HG02759 (cell line): ENCODE data around the gene KCTD10.
"Not testable (repeated sequence)": the region's sequence is repeated elsewhere in the genome, so short reads cannot be mapped to it uniquely, and the experiment has no call there.

Source experiments
- ATAC-seq: cut with Tn5 transposase; IDR thresholded peaks from one replicate; pipeline ENCODE4 v1.9.1; 2021; ENCODE audit warnings: mild to moderate bottlenecking, moderate library complexity; ENCODE audit not compliant: unreplicated experiment

Gene KCTD10

GRCh38 chr12:109450980-109451379 is 26.1 kb downstream of the KCTD10 start:
- no peak for ATAC-seq

- ATAC-seq = no peak
Measured at GRCh38 chr12:109449845-109450532, 27.1 kb downstream of the KCTD10 start.

GRCh38 chr12:109448707-109449390 is 28.3 kb downstream of the KCTD10 start:
- ATAC-seq = no peak

- no peak for ATAC-seq
Measured at GRCh38 chr12:109448272-109448671, 28.8 kb downstream of the KCTD10 start.

- no peak for ATAC-seq
Measured at GRCh38 chr12:109447482-109447881, 29.6 kb downstream of the KCTD10 start.

GRCh38 chr12:109446869-109447268 is 30.2 kb downstream of the KCTD10 start:
- no peak for ATAC-seq

- no peak for ATAC-seq
Measured at GRCh38 chr12:109445191-109445609, 31.9 kb downstream of the KCTD10 start.

- ATAC-seq = no peak
Measured at GRCh38 chr12:109444259-109444658, 32.8 kb downstream of the KCTD10 start.

GRCh38 chr12:109443794-109444193 is 33.3 kb downstream of the KCTD10 start:
- no peak for ATAC-seq

GRCh38 chr12:109440851-109441490 is 36.1 kb downstream of the KCTD10 start:
- no peak for ATAC-seq

- ATAC-seq = not testable (repeated sequence)
Measured at GRCh38 chr12:109439951-109440350, 37.1 kb downstream of the KCTD10 start.

- ATAC-seq = no peak
Measured at GRCh38 chr12:109439181-109439580, 37.9 kb downstream of the KCTD10 start.

- ATAC-seq = no peak
Measured at GRCh38 chr12:109436188-109436560, 40.9 kb downstream of the KCTD10 start.

GRCh38 chr12:109435428-109436187 is 41.5 kb downstream of the KCTD10 start:
- ATAC-seq = no peak

- no peak for ATAC-seq
Measured at GRCh38 chr12:109434582-109434981, 42.5 kb downstream of the KCTD10 start.

GRCh38 chr12:109433618-109434017 is 43.5 kb downstream of the KCTD10 start:
- ATAC-seq = no peak

GRCh38 chr12:109432842-109433304 is 44.2 kb downstream of the KCTD10 start:
- ATAC-seq = peak; percentile 53

GRCh38 chr12:109432431-109432830 is 44.7 kb downstream of the KCTD10 start:
- no peak for ATAC-seq

GRCh38 chr12:109430244-109430643 is 46.9 kb downstream of the KCTD10 start:
- ATAC-seq = no peak

- ATAC-seq = not testable (repeated sequence)
Measured at GRCh38 chr12:109428804-109429203, 48.3 kb downstream of the KCTD10 start.

- peak; percentile 67 for ATAC-seq
Measured at GRCh38 chr12:109428037-109428629, 49.0 kb downstream of the KCTD10 start.
